ENCODE results near the gene PATL1.

Gene PATL1

GRCh38 chr11:59614277-59615119, 54.3 kb downstream of the PATL1 start:
- DNase-seq (ENCODE audit: low read depth): no peak

DNA sequence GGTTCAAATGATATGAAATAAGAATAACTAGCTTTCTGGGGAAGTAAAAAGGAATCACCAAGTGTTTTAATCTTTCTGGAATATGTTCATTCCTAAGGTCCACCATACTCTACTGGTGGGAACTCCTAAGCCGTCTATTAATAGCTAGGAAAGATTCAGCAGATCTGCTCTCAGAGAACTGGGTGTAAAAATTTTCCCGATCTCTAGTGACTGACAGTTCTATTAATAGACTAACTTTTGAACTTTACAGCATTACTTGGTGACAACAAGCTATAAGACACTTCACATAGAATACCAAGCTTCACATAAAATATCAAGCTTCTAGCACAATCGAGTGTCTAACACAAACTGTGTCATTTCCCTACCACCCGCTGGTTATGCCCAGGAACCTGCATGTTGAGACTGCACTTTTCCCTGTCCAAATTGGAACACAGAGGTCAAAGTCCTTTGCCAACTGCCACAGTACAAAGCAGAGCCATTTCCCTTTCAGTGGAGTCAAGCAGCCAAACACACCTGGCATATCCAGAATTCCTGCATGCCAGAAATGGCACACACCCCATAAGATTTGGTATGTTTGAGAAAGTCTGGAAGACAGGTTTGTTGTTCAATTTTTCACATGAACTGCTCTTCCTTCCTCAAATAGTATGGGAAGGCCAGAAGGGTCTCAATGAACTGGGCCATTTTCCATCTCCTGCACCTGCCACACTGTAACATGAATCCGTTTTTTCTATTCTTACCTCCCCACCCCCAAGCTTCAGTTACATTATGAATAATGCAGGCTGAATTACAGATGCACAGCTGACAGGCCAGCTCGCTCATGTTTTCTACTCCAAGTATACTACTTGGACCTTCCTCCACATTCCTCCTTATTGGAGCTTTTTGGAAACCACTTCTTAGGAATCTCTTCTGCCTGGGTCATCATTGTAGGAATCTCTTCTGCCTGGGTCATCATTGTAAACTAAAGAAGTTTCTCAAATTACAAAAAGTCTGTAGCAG, 57.0 kb downstream of the PATL1 start:
- peak; percentile 24 for DNase-seq (ENCODE audit: low read depth)

- DNase-seq (ENCODE audit: low read depth): no peak
Measured at GRCh38 chr11:59610289-59610688, 58.5 kb downstream of the PATL1 start.

- no peak for DNase-seq (ENCODE audit: low read depth)
Measured at GRCh38 chr11:59607703-59608454, 61.0 kb downstream of the PATL1 start.

DNA sequence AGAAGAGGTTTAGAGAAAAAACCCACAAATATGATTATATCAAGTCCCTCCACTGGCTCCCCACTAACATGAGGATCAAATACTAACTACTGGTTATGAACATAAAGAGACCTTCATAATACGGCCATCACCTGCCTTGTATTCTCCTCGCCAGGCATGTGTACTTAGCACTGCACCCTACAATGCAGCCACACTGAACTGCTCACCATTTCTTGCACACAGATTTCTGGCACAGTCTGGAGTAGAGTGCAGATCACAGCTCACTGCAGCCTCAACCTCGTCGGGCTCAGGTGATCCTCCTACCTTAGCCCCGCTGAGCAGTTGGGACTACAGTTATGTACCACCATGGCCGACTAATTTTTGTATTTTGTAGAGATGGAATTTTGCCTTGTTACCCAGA, 66.4 kb downstream of the PATL1 start:
- DNase-seq (ENCODE audit: low read depth): no peak

GRCh38 chr11:59601788-59602187, 67.0 kb downstream of the PATL1 start:
- DNase-seq (ENCODE audit: low read depth): no peak

GRCh38 chr11:59600636-59601035, 68.2 kb downstream of the PATL1 start:
- no peak for DNase-seq (ENCODE audit: low read depth)

DNA sequence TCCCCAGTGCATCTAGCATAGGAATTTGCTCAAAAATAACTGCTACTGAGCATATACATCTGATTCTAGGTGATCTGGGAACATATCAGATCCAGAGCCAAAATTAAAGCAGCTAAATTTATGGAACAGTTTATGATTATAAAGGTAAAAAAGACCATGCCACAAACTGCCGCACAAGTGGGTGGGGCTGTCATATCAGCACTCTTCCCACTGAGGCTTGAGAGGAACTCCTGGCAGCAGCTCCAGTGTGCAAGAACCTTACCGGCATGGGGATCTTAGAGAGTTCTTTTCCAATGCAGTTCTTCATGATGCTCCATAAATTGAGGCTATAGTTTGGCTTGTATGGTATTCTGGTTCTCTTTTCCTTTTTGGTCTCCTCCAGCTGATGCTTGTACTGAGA, 68.6 kb downstream of the PATL1 start:
- no peak for DNase-seq (ENCODE audit: low read depth)

DNA sequence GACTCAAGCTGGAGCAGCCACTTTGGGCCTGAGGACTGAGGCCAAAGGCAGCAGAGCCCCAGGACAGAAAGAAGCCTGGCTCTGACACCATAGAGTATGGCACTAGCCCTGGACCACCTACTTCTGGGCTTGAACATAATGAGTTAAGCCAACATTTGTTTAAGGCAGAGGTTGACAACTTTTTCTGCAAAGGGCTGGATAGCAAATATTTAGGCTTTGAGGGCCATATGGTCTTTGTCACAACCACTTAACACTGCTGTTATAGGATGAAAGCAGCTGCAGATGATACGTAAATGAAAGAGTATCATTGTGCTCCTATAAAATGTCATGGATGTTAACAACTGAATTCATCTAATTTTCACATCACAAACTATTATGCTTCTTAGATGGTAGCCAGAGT, 69.9 kb downstream of the PATL1 start:
- no peak for DNase-seq (ENCODE audit: low read depth)

Data from fibroblast of gingiva (primary cell).